Measurements from ENCODE around the gene KRTAP3-2. TPM values are rescaled to one million over a fixed set of nuclear protein-coding genes. Genes with fewer than 3 reads are reported as not detected.

The KRTAP3-2 gene
- total RNA-seq, 1 donor from 2014 or later = not detected

DNA sequence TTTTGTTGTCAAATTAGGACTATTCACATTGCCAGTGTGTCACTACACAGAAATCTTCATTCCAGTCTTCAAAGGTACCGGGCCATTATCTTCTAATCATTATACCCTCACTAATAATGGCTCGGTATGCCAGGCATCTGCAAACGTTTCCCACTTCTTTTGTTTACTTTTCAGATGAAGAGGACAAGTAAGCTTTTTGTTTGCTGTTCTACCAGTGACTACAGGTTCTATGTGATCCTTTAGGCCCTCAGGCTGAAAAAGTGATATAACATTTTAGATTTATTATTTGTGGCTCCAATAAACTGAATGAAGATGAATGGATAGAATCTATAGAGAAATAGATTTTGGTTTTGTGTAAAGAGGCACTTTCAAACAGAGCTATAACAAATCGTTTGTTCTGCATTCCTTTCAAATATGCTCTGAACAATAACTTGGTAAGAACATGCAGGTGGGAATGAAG lies 9.6 kb upstream of the KRTAP3-2 start:
- TF ChIP-seq, protein P1, sequence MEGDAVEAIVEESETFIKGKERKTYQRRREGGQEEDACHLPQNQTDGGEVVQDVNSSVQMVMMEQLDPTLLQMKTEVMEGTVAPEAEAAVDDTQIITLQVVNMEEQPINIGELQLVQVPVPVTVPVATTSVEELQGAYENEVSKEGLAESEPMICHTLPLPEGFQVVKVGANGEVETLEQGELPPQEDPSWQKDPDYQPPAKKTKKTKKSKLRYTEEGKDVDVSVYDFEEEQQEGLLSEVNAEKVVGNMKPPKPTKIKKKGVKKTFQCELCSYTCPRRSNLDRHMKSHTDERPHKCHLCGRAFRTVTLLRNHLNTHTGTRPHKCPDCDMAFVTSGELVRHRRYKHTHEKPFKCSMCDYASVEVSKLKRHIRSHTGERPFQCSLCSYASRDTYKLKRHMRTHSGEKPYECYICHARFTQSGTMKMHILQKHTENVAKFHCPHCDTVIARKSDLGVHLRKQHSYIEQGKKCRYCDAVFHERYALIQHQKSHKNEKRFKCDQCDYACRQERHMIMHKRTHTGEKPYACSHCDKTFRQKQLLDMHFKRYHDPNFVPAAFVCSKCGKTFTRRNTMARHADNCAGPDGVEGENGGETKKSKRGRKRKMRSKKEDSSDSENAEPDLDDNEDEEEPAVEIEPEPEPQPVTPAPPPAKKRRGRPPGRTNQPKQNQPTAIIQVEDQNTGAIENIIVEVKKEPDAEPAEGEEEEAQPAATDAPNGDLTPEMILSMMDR (IDR thresholded peaks at IDR 0.05) = no peak
- Histone ChIP-seq H3K27me3 (ENCODE audit: low read depth) (no peaks in the 10 kb centered on the region), H3K27ac (no peak overlapping the region), H3K4me3 (no peak overlapping the region), H3K4me1 (no peaks in the 10 kb centered on the region), H3K9me3 (no peaks in the 10 kb centered on the region), H3K36me3 (no peaks in the 10 kb centered on the region)
- peak; percentile 59 to 91 for ATAC-seq
- no peak for DNase-seq
- intact Hi-C loops (cut with DNase I) = no loop called here

DNA sequence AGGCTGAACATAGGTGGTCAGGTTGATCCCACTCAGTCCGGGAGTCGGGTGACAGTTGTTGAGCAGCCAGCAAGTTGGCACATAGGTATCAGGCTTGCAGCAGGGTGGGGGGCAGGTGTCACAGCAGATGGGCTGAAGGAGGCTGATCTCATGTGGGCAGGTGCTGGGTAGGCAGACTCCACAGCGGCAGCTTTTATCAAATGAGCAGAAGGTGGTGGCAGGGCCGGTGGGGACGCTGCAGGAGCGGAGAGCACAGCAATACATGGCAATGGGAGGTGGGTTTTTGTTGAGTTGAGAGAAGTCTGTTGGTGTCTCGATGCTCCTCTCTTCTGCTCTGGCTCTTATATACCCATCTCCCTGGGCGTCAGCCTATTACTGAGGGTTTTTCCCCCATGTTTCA lies 9.1 kb upstream of the KRTAP3-2 start, which contains the start of gene KRTAP3-1:
KRTAP3-1 (minus strand) TSS at position 318 of the 400 bp plus-strand sequence; CDS start at position 264, 54 bp downstream.
- no peaks in the 10 kb centered on the region for H3K36me3 ChIP-seq
- TF ChIP-seq, protein P1 (IDR thresholded peaks at IDR 0.05) = no peak
- no peak within 1 kb of the TSS for H3K27ac ChIP-seq
- intact Hi-C loops (cut with DNase I) = no loop called here
- no peaks in the 10 kb centered on the region for H3K27me3 ChIP-seq (ENCODE audit: low read depth)
- DNase-seq (no peak), ATAC-seq (peak in 1 of 2 donors; percentile 40)
- H3K4me1 ChIP-seq = no peaks in the 10 kb centered on the region
- H3K9me3 ChIP-seq = no peaks in the 10 kb centered on the region
- H3K4me3 ChIP-seq = no peak within 1 kb of the TSS

DNA sequence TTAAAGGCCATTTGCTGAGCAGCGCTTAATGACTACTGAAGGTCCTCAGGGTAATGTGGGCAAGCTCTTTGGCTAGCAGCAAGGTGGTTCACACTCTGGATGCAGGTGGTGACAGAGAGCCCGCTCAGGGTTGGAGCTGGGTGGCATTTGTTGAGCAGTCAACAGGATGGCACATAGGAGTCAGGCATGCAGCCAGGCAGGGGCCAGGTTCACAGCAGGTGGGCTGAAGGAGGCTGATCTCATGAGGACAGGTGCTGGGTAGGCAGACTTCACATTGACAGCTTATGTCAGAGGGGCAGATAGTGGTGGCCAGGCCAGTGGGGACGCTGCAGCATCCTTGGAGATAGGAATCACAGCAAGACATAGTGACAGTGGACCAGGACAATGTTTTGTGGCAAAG lies 4.7 kb upstream of the KRTAP3-2 start:
- Histone ChIP-seq H3K27ac (no peak overlapping the region), H3K4me1 (no peaks in the 10 kb centered on the region), H3K9me3 (no peaks in the 10 kb centered on the region), H3K4me3 (no peak overlapping the region), H3K36me3 (no peaks in the 10 kb centered on the region), H3K27me3 (ENCODE audit: low read depth) (no peaks in the 10 kb centered on the region)
- DNase-seq (no peak), ATAC-seq (no peak)
- TF ChIP-seq, protein P1 (IDR thresholded peaks at IDR 0.05) = no peak
- intact Hi-C loops (cut with DNase I) = no loop called here

DNA sequence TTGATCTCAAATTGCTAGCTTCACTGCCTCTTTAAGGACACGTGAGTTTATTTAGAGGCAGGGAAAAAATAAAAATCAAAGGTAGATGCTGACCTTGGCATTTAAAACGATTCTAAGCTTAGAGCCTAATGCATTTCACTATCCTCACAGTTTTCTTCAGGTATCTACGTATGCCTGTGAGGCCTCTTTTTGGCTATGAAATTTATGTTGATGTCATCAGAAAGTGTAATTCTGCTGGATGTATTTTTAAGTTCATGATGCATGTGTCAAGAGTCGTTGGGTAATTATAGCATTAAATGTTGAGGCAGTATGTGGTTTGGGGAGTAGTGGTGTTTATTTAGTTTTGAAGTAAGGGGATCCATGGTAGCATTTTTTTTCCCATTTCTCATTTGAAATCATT lies 4.2 kb upstream of the KRTAP3-2 start:
- no peaks in the 10 kb centered on the region for H3K27me3 ChIP-seq (ENCODE audit: low read depth)
- H3K36me3 ChIP-seq = no peaks in the 10 kb centered on the region
- H3K4me1 ChIP-seq = no peaks in the 10 kb centered on the region
- H3K27ac ChIP-seq = no peak overlapping the region
- ATAC-seq (no peak), DNase-seq (no peak)
- TF ChIP-seq, protein P1 (IDR thresholded peaks at IDR 0.05) = no peak
- intact Hi-C loops (cut with DNase I) = no loop called here
- no peak overlapping the region for H3K4me3 ChIP-seq
- H3K9me3 ChIP-seq = no peaks in the 10 kb centered on the region

DNA sequence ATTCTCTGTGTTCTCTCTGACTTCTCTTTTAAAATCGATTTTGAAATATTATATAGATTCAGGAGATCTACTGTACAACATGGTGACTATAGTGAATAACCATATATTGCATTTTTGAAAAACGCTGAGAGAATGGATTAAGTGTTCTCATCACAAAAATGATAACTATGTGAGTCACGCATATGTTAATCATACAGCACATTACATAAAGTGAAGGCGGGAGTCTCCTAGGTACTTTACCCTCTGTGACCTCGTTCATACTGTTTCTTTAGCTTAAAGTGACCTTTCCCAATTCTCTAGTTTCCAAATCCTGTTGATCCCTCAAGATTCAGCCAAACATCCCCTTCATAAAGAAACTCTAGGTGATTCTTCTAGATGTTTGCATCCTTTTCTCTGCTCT lies 3.1 kb upstream of the KRTAP3-2 start:
- no peaks in the 10 kb centered on the region for H3K36me3 ChIP-seq
- H3K9me3 ChIP-seq = no peaks in the 10 kb centered on the region
- TF ChIP-seq, protein P1 (IDR thresholded peaks at IDR 0.05) = no peak
- DNase-seq = no peak
- no peak overlapping the region for H3K27ac ChIP-seq
- intact Hi-C loops (cut with DNase I) = no loop called here
- H3K4me1 ChIP-seq = no peaks in the 10 kb centered on the region
- H3K27me3 ChIP-seq (ENCODE audit: low read depth) = no peaks in the 10 kb centered on the region
- no peak overlapping the region for H3K4me3 ChIP-seq
- peak in 1 of 2 donors; percentile 56 for ATAC-seq

DNA sequence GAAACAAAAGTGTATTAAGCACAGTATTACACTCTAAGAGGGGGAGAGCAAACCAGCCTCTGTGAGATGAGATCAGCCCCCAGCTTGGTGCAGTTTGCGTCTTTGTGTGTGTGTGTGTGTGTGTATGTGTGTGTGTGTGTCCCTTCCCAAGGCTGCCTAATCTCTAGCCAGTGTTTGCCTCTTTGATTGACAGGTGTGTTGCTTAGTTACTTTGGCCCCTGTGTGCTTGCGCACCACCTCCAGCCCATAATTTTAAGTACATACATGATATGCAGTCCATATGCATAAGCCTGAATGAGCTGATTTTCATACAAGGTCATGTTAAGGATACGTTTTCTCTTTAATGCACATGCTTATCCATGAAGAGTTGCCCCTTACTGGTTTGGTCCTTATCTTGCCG lies 2.1 kb upstream of the KRTAP3-2 start:
- H3K27ac ChIP-seq = no peak overlapping the region
- TF ChIP-seq, protein P1 (IDR thresholded peaks at IDR 0.05) = no peak
- no peaks in the 10 kb centered on the region for H3K9me3 ChIP-seq
- no peaks in the 10 kb centered on the region for H3K36me3 ChIP-seq
- ATAC-seq = no peak
- no peaks in the 10 kb centered on the region for H3K4me1 ChIP-seq
- DNase-seq = no peak
- H3K27me3 ChIP-seq (ENCODE audit: low read depth) = no peaks in the 10 kb centered on the region
- no peak overlapping the region for H3K4me3 ChIP-seq
- intact Hi-C loops (cut with DNase I) = no loop called here

Measured in lower lobe of right lung (tissue), 2 donors.